ENCODE measurements around the gene KRTAP19-3. TPM values are rescaled to one million over a fixed set of nuclear protein-coding genes. Genes with fewer than 3 reads are reported as not detected.
"Not testable (repeated sequence)": the region's sequence is repeated elsewhere in the genome, so short reads cannot be mapped to it uniquely, and the experiment has no call there.

The KRTAP19-3 gene
- not detected in 2 replicates for total RNA-seq (2014; rRNA removed; shearing (Covaris generic))
- not detected in 2 replicates for polyA plus RNA-seq (2015; cell fraction: cytosol; rRNA removed)
- not detected in 2 replicates for polyA plus RNA-seq (2015; cell fraction: nucleus; rRNA removed)

GRCh38 chr21:30491963-30492428 lies at the start of gene KRTAP19-3:
KRTAP19-3 (minus strand) TSS chr21:30492013; CDS start chr21:30491957, 56 bp downstream.
- DNase-seq (ENCODE audit: low read depth, low spot score), result no peak
- in situ Hi-C loops (cut with HindIII; ENCODE audit: low pct_unique_long_range_greater_than_20kb, low sequenced_read_pairs), result no loop called here

- no peak for DNase-seq (ENCODE audit: low read depth, low spot score)
- in situ Hi-C loops (cut with HindIII; ENCODE audit: low pct_unique_long_range_greater_than_20kb, low sequenced_read_pairs), result no loop called here
These were observed 27.1 kb upstream of the KRTAP19-3 start for GRCh38 chr21:30518876-30519275.

- DNase-seq (ENCODE audit: low read depth, low spot score), result peak; percentile 4
- in situ Hi-C loops (cut with HindIII; ENCODE audit: low pct_unique_long_range_greater_than_20kb, low sequenced_read_pairs), result no loop called here
These were observed 23.9 kb upstream of the KRTAP19-3 start for GRCh38 chr21:30515681-30516080.

GRCh38 chr21:30505621-30506205 lies 13.9 kb upstream of the KRTAP19-3 start:
- peak; percentile 8 for DNase-seq (ENCODE audit: low read depth, low spot score)
- in situ Hi-C loops (cut with HindIII; ENCODE audit: low pct_unique_long_range_greater_than_20kb, low sequenced_read_pairs), result not testable (repeated sequence)

DNA sequence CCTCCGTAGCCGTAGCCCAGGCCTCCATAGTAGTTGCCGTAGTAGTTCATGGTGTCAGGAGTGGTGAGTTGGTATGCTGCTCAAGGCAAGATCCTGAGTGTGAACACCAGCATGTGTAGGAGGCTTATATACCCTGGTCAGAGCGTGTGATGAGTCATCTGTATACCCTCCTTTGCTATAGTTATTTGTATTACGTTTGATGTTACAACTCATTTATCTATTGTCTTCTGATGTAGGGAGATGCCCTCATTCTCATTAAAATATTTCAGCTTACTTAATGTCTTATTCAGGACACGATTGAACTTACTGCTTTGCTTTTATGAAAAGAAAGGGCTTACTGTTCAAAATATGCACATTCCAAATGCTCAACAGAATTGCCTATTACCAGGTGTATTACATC lies 10.2 kb upstream of the KRTAP19-3 start, which contains the start of gene KRTAP19-5:
Gene KRTAP19-5 (minus strand): TSS at position 101 of the 400 bp plus-strand sequence. CDS start 51 bp downstream, at position 50.
- in situ Hi-C loops (cut with HindIII; ENCODE audit: low pct_unique_long_range_greater_than_20kb, low sequenced_read_pairs), result no loop called here
- DNase-seq (ENCODE audit: low read depth, low spot score), result no peak

GRCh38 chr21:30497065-30497464 lies 5.3 kb upstream of the KRTAP19-3 start, which contains the start of gene KRTAP19-4:
KRTAP19-4 (minus strand) TSS chr21:30497165; CDS start chr21:30497110, 55 bp downstream.
- no peak for DNase-seq (ENCODE audit: low read depth, low spot score)
- in situ Hi-C loops (cut with HindIII; ENCODE audit: low pct_unique_long_range_greater_than_20kb, low sequenced_read_pairs), result no loop called here

- in situ Hi-C loops (cut with HindIII; ENCODE audit: low pct_unique_long_range_greater_than_20kb, low sequenced_read_pairs), result no loop called here
- no peak for DNase-seq (ENCODE audit: low read depth, low spot score)
These were observed 4.5 kb downstream of the KRTAP19-3 start, which contains the start of gene KRTAP19-2 for GRCh38 chr21:30487336-30487735. KRTAP19-2 (minus strand) TSS chr21:30487436; CDS start chr21:30487348, 88 bp downstream.

DNA sequence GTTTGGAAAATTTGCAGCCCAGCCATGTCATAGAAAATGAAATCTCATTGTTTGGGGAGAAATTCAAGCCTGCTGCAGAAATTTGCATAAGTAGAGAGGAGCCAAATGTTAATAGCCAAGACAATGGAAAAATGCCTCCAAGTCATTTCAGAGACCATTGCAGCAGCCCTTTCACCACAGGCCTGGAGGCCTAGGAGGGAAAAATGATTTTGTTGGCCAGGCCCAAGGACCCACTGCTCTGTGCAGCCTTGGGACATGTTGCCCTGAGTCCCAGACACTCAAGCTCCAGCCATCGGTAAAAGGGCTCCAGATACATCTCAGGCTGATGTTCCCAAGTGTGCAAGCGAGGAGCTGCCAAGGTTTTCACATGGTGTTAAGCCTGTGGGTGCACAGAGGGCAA lies 5.6 kb downstream of the KRTAP19-3 start:
- in situ Hi-C loops (cut with HindIII; ENCODE audit: low pct_unique_long_range_greater_than_20kb, low sequenced_read_pairs), result no loop called here
- DNase-seq (ENCODE audit: low read depth, low spot score), result no peak

GRCh38 chr21:30482130-30482529 lies 9.7 kb downstream of the KRTAP19-3 start:
- in situ Hi-C loops (cut with HindIII; ENCODE audit: low pct_unique_long_range_greater_than_20kb, low sequenced_read_pairs), result no loop called here
- peak; percentile 97 for DNase-seq (ENCODE audit: low read depth, low spot score)

GRCh38 chr21:30480145-30480544 lies 11.7 kb downstream of the KRTAP19-3 start, which contains the start of gene KRTAP19-1:
KRTAP19-1 (minus strand) TSS chr21:30480367; CDS start chr21:30480317, 50 bp downstream.
- DNase-seq (ENCODE audit: low read depth, low spot score), result peak; percentile 54
- in situ Hi-C loops (cut with HindIII; ENCODE audit: low pct_unique_long_range_greater_than_20kb, low sequenced_read_pairs), result no loop called here

DNA sequence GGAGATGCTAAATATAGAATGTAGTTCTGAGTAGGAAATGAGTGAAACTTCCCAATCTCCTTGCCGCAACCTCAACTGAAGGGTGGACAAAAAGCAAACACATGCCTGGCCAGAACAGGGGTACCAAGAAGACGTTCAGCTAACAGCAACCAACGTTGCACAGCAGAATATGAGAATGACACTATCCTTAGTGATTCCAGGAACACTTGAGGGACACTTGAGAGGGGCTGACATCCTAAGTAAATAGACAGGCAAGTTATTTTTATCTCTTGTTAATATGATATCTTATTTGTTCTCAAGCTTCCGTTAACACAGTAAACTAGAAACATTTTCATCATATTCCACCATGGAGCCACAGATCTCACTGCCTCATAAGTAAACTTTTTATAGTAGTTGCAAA lies 12.6 kb downstream of the KRTAP19-3 start:
- in situ Hi-C loops (cut with HindIII; ENCODE audit: low pct_unique_long_range_greater_than_20kb, low sequenced_read_pairs), result no loop called here
- DNase-seq (ENCODE audit: low read depth, low spot score), result no peak

DNA sequence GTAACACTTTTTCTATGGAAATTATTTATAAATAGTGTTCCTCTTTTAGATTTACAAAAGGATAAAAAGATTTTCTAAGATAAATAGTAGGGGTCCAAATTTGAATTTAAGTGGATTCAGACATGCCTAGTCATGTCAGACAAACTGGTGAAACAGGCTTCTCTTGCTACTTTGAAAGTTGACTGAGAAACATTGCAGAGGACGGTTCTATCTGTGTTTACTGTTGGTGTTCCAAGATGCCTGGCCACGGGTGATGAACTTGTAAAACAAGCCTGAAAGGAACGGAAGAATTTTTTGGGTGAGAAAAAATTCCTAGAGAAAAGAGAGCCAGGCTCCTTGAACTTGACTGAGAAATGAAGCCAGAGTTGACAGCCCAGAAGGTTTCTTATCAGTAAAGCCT lies 13.8 kb downstream of the KRTAP19-3 start:
- in situ Hi-C loops (cut with HindIII; ENCODE audit: low pct_unique_long_range_greater_than_20kb, low sequenced_read_pairs), result no loop called here
- DNase-seq (ENCODE audit: low read depth, low spot score), result peak; percentile 44

- in situ Hi-C loops (cut with HindIII; ENCODE audit: low pct_unique_long_range_greater_than_20kb, low sequenced_read_pairs), result no loop called here
These were observed 22.7 kb downstream of the KRTAP19-3 start for GRCh38 chr21:30468900-30469714.

DNA sequence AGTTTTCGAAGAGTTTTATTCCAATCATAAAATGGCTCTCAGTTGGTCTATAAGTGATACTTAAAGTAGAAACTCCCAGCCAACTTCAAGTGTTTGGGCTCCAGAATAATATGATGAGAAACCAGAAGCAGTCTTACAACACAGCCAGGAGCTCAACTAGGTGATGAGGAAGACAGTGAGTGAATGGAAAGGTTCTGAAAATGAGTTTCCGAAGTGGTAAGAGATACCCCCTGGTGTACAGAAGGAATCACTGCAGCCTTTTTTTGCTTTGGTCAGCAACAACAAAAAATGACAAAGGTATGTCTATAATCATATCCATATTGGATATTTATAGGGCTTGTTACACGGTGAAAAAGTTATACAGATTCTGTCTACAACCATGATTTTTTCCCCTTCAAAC lies 28.1 kb downstream of the KRTAP19-3 start:
- in situ Hi-C loops (cut with HindIII; ENCODE audit: low pct_unique_long_range_greater_than_20kb, low sequenced_read_pairs), result no loop called here
- DNase-seq (ENCODE audit: low read depth, low spot score), result peak; percentile 39

More at GRCh38 chr21:30468900-30469714, 22.7 kb downstream of the KRTAP19-3 start:
- no peak for DNase-seq (ENCODE audit: low read depth, low spot score)

- no peak for DNase-seq (ENCODE audit: low read depth, low spot score)
- in situ Hi-C loops (cut with HindIII; ENCODE audit: low pct_unique_long_range_greater_than_20kb, low sequenced_read_pairs), result no loop called here
These were observed 43.3 kb downstream of the KRTAP19-3 start for GRCh38 chr21:30448514-30448913.

DNA sequence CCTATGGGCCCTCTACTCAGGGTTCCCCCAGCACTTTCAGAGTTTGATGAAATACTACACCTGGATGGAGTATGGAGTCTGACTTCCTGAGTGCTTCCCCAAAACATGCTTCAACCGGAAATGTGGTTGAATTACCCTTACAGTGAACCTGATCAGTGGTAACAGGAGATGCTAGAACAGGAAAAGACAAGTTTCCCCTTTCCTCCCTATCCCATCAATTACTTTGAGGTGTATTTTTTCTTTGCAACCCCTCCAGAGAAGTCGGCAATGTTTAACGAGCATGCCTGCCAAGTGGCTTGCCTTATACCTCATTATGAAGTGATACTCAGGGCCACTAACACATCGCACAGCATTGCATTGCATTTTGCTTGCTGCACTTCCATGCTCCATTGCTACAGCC lies 44.8 kb downstream of the KRTAP19-3 start:
- in situ Hi-C loops (cut with HindIII; ENCODE audit: low pct_unique_long_range_greater_than_20kb, low sequenced_read_pairs), result no loop called here
- no peak for DNase-seq (ENCODE audit: low read depth, low spot score)

DNA sequence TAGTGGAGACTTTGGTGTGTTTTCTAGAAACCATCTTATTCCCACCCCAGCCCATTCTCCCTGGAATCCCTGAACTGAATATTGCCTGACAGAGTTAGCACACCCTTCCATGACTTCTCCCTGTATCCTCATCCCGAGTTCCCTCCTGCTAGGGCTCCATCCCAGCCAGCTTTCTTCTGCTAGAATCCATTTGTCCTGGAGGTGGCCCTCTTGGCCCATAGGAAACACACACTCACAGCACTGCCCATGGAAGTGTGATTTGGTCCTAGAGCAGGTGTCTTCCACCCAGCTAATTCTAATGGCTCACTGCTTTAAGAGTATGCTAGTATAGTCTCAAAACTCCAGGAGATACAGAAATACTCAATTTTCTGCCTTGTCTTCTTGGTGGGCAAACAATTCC lies 47.6 kb downstream of the KRTAP19-3 start:
- in situ Hi-C loops (cut with HindIII; ENCODE audit: low pct_unique_long_range_greater_than_20kb, low sequenced_read_pairs), result no loop called here

GRCh38 chr21:30443226-30443625 lies 48.6 kb downstream of the KRTAP19-3 start:
- in situ Hi-C loops (cut with HindIII; ENCODE audit: low pct_unique_long_range_greater_than_20kb, low sequenced_read_pairs), result no loop called here
- no peak for DNase-seq (ENCODE audit: low read depth, low spot score)

More for the DNA sequence above, 47.6 kb downstream of the KRTAP19-3 start:
- DNase-seq (ENCODE audit: low read depth, low spot score), result peak; percentile 72

Measured in SK-MEL-5 (cell line).